ENCODE results near the gene EPHB2. TPM values are rescaled to one million over a fixed set of nuclear protein-coding genes. Genes with fewer than 3 reads are reported as not detected.
A peak's percentile ranks its signal among the peaks of the same experiment; 100 is the strongest.

Gene EPHB2
- total RNA-seq, 4 donors from 2014 or later = 7.5 to 27.3 (median 23.8) TPM

DNA sequence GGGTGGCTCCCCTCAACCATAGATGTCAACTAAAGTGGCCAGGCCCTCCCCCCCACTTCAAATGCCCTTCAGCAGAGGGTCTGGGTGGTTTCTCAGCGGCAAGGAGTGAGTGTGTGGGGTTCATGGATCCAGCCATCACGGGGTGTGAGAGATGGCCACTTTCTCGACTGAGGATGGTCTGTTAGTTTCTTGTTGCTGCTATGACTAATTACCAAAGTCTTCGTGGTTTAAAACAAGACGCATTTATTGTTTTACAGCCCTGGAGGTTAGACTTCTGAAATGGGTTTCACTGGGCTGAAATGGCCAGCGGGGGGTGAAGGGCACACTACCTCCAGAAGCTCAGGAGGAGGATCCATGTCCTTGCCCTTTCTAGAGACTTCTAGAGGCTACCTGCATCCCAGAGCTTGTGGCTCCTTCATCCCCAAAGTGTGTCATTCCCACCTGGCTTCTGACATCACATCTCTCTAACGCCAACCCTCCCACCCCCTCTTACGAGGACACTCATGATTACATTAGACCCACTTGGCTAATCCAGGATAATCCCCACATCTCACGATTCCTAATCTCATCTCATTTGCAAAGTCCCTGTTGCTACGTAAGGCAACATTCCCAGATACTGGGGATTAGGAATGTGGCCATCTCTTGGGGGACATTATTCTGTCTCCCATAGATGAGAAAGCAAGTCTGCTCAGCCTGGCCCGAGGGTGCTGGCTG lies 53.0 kb downstream of the EPHB2 start:
- H3K4me3 ChIP-seq (replicated peaks in 1 of 3) = no peak overlapping the region
- DNase-seq = no peak
- no peaks in the 10 kb centered on the region for H3K27me3 ChIP-seq
- no peaks in the 10 kb centered on the region for H3K9me3 ChIP-seq
- 83 to 86% methylated on average over 11 of the region's 11 CpGs for WGBS, 2 donors
- H3K27ac ChIP-seq = no peak overlapping the region
- H3K4me1 ChIP-seq = no peaks in the 10 kb centered on the region
- H3K36me3 ChIP-seq = no peaks in the 10 kb centered on the region
- TF ChIP-seq, protein P1, sequence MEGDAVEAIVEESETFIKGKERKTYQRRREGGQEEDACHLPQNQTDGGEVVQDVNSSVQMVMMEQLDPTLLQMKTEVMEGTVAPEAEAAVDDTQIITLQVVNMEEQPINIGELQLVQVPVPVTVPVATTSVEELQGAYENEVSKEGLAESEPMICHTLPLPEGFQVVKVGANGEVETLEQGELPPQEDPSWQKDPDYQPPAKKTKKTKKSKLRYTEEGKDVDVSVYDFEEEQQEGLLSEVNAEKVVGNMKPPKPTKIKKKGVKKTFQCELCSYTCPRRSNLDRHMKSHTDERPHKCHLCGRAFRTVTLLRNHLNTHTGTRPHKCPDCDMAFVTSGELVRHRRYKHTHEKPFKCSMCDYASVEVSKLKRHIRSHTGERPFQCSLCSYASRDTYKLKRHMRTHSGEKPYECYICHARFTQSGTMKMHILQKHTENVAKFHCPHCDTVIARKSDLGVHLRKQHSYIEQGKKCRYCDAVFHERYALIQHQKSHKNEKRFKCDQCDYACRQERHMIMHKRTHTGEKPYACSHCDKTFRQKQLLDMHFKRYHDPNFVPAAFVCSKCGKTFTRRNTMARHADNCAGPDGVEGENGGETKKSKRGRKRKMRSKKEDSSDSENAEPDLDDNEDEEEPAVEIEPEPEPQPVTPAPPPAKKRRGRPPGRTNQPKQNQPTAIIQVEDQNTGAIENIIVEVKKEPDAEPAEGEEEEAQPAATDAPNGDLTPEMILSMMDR (IDR thresholded peaks at IDR 0.05) = no peak
- no peak for TF ChIP-seq POLR2A (IDR thresholded peaks at IDR 0.05)
- intact Hi-C loops (cut with DNase I) = no loop called here

DNA sequence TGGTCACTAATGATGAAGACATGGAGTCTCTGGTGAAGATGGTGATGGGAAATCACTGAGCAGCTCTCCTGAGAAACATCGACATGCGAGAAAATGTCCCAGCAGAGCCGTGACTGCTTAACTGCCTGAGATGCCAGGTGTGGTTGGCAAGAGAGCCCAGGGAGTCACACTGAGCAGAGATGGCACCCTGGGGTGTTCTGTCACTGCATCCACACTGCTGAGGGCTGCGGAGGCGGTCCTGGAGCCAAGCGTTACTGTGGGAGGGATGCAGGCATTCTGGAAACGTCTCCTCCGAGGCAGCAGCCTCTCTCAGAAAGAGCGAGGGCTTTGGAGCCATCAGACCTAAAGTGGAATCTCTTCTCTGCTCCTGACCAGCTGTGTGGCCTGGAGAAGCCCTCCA lies 57.2 kb downstream of the EPHB2 start:
- H3K9me3 ChIP-seq = no peaks in the 10 kb centered on the region
- intact Hi-C loops (cut with DNase I) = no loop called here
- 97 to 98% methylated on average over 9 of the region's 9 CpGs for WGBS, 2 donors

DNA sequence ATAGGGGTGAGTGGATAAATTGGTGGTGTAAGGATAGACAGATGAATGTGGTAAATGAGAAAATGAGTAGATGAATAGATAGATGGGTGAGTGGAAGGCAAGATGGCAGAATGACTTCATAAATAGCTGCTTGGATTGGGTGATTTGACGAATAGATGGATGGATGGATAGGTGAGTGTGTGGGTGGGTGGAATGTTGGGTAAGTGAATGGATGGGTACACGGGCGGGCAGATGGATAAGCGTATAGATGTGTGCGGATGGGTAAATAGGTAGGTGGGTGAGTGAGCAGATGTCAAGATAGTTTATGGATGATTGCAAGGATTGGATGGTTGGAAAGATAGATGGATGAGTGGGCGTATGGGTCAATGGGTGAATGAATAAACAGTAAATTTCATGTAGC lies 59.3 kb downstream of the EPHB2 start:
- no peak for DNase-seq
- intact Hi-C loops (cut with DNase I) = no loop called here
- Histone ChIP-seq H3K4me1 (peaks cover 34 to 37% of the 10 kb centered on the region in 2 donors), H3K9me3 (no peaks in the 10 kb centered on the region), H3K27me3 (no peaks in the 10 kb centered on the region), H3K27ac (no peak overlapping the region), H3K36me3 (no peaks in the 10 kb centered on the region), H3K4me3 (replicated peaks in 1 of 3) (no peak overlapping the region)
- TF ChIP-seq POLR2A (IDR thresholded peaks at IDR 0.05) = no peak
- TF ChIP-seq, protein P1 (IDR thresholded peaks at IDR 0.05) = no peak
- WGBS, 2 donors = 84 to 94% methylated on average over 6 of the region's 6 CpGs

More for the DNA sequence above, 57.2 kb downstream of the EPHB2 start:
- Histone ChIP-seq H3K27ac (no peak overlapping the region), H3K36me3 (no peaks in the 10 kb centered on the region), H3K4me1 (peaks cover 14 to 17% of the 10 kb centered on the region in 2 donors), H3K27me3 (no peaks in the 10 kb centered on the region), H3K4me3 (replicated peaks in 1 of 3) (no peak overlapping the region)
- DNase-seq = no peak
- TF ChIP-seq POLR2A (IDR thresholded peaks at IDR 0.05) = no peak
- TF ChIP-seq, protein P1 (IDR thresholded peaks at IDR 0.05) = no peak

DNA sequence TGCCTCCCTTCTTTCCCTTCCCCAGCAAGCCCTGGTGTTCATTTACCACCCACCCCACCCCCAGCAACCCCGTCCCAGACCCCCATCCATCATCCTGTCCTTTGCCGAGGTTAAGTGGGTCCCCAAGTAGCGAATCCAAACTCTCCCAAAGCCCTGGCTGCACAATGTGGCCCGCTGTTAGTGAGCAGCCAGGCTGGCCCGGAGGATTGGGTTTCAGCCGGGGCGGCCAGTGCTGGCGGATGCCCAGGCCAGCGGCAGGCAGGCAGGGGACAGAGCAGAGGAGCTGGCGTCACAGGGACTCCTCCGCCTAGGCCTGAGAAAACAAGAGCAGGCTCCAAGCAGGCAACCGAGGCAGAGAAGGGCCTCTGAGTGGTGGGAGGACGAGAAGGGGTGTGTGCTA lies 61.4 kb downstream of the EPHB2 start:
- 33 to 40% methylated on average over 13 of the region's 13 CpGs for WGBS, 2 donors
- H3K27ac ChIP-seq = peak overlapping the region; percentile 81 to 86 (median 86)

More for the DNA sequence above, 61.4 kb downstream of the EPHB2 start:
- intact Hi-C loops (cut with DNase I) = no loop called here
- Histone ChIP-seq H3K27me3 (no peaks in the 10 kb centered on the region), H3K9me3 (no peaks in the 10 kb centered on the region), H3K4me1 (peaks cover 36 to 37% of the 10 kb centered on the region in 2 donors), H3K4me3 (replicated peaks in 1 of 3) (no peak overlapping the region), H3K36me3 (no peaks in the 10 kb centered on the region)
- peak; percentile 92 for DNase-seq
- TF ChIP-seq, protein P1 (IDR thresholded peaks at IDR 0.05) = no peak
- peak in 1 of 2 donors; percentile 34 for TF ChIP-seq POLR2A (IDR thresholded peaks at IDR 0.05)
